T-helper 1 cell treated with Interleukin-12 subunit alpha and Interleukin-12 subunit beta and Interleukin-4 antibody, amounts not matched to agents 30 μg/mL and 1 μg/mL, for 36 hours (primary cell): ENCODE measurements around the gene KRTAP10-8.
"Not testable (repeated sequence)": the region's sequence is repeated elsewhere in the genome, so short reads cannot be mapped to it uniquely, and the experiment has no call there.

Experiments
- H3K27ac Mint-ChIP-seq: one replicate; pipeline ENCODE4 v1.8.0; 2021; ENCODE audit warnings: mild to moderate bottlenecking, mixed read lengths
- H3K27me3 Mint-ChIP-seq: one replicate; pipeline ENCODE4 v1.8.0; 2021; ENCODE audit warnings: low read depth, mixed read lengths
- H3K36me3 Mint-ChIP-seq: one replicate; pipeline ENCODE4 v1.8.0; 2021; ENCODE audit warnings: low read depth, mixed read lengths
- H3K4me1 Mint-ChIP-seq: one replicate; pipeline ENCODE4 v1.8.0; 2021; ENCODE audit warnings: low read depth, mixed read lengths
- H3K4me3 Mint-ChIP-seq: one replicate; pipeline ENCODE4 v1.8.0; 2021; ENCODE audit warnings: mild to moderate bottlenecking, moderate library complexity, mixed read lengths
- H3K9me3 Mint-ChIP-seq: one replicate; pipeline ENCODE4 v1.8.0; 2021; ENCODE audit warnings: mixed read lengths

KRTAP10-8 gene

GRCh38 chr21:44601091-44601490 is 10.8 kb upstream of the KRTAP10-8 start:
- Mint-ChIP-seq H3K9me3 (peaks cover 20% of the 10 kb centered on the region), H3K27me3 (peaks cover 41% of the 10 kb centered on the region)
- H3K4me1 Mint-ChIP-seq, H3K27ac Mint-ChIP-seq, H3K4me3 Mint-ChIP-seq, H3K36me3 Mint-ChIP-seq: not testable (repeated sequence)

- no peak overlapping the region for H3K27ac Mint-ChIP-seq
- no peaks in the 10 kb centered on the region for H3K4me1 Mint-ChIP-seq
- peaks cover 26% of the 10 kb centered on the region for H3K9me3 Mint-ChIP-seq
- no peak overlapping the region for H3K4me3 Mint-ChIP-seq
- H3K27me3 Mint-ChIP-seq: peaks cover 42% of the 10 kb centered on the region
- H3K36me3 Mint-ChIP-seq: peaks cover 2% of the 10 kb centered on the region
Observed at GRCh38 chr21:44601596-44602462, 10.1 kb upstream of the KRTAP10-8 start.

- no peak overlapping the region for H3K27ac Mint-ChIP-seq
- no peak overlapping the region for H3K4me3 Mint-ChIP-seq
- H3K9me3 Mint-ChIP-seq: peaks cover 26% of the 10 kb centered on the region
- H3K4me1 Mint-ChIP-seq: no peaks in the 10 kb centered on the region
- peaks cover 2% of the 10 kb centered on the region for H3K36me3 Mint-ChIP-seq
- peaks cover 37% of the 10 kb centered on the region for H3K27me3 Mint-ChIP-seq
Observed at GRCh38 chr21:44602463-44602850, 9.4 kb upstream of the KRTAP10-8 start.

GRCh38 chr21:44603109-44603875 is 8.6 kb upstream of the KRTAP10-8 start:
- H3K27ac Mint-ChIP-seq: no peak overlapping the region
- peaks cover 39% of the 10 kb centered on the region for H3K27me3 Mint-ChIP-seq
- no peaks in the 10 kb centered on the region for H3K4me1 Mint-ChIP-seq
- H3K36me3 Mint-ChIP-seq: peaks cover 2% of the 10 kb centered on the region
- peaks cover 28% of the 10 kb centered on the region for H3K9me3 Mint-ChIP-seq
- H3K4me3 Mint-ChIP-seq: no peak overlapping the region

GRCh38 chr21:44603911-44604310 is 8.0 kb upstream of the KRTAP10-8 start:
- H3K9me3 Mint-ChIP-seq: peaks cover 27% of the 10 kb centered on the region
- no peak overlapping the region for H3K27ac Mint-ChIP-seq
- no peak overlapping the region for H3K4me3 Mint-ChIP-seq
- H3K4me1 Mint-ChIP-seq: no peaks in the 10 kb centered on the region
- H3K27me3 Mint-ChIP-seq: peaks cover 35% of the 10 kb centered on the region
- no peaks in the 10 kb centered on the region for H3K36me3 Mint-ChIP-seq

GRCh38 chr21:44606495-44606894 is 5.4 kb upstream of the KRTAP10-8 start:
- H3K36me3 Mint-ChIP-seq: peaks cover 7% of the 10 kb centered on the region
- H3K4me1 Mint-ChIP-seq: no peaks in the 10 kb centered on the region
- peaks cover 34% of the 10 kb centered on the region for H3K27me3 Mint-ChIP-seq
- H3K9me3 Mint-ChIP-seq: peaks cover 53% of the 10 kb centered on the region
- H3K4me3 Mint-ChIP-seq: no peak overlapping the region
- no peak overlapping the region for H3K27ac Mint-ChIP-seq

GRCh38 chr21:44609193-44609592 is 2.7 kb upstream of the KRTAP10-8 start:
- peaks cover 29% of the 10 kb centered on the region for H3K27me3 Mint-ChIP-seq
- no peak overlapping the region for H3K27ac Mint-ChIP-seq
- H3K4me1 Mint-ChIP-seq: no peaks in the 10 kb centered on the region
- no peak overlapping the region for H3K4me3 Mint-ChIP-seq
- H3K36me3 Mint-ChIP-seq: peaks cover 8% of the 10 kb centered on the region
- H3K9me3 Mint-ChIP-seq: peaks cover 53% of the 10 kb centered on the region

GRCh38 chr21:44610157-44610843 is 1.6 kb upstream of the KRTAP10-8 start:
- H3K27ac Mint-ChIP-seq, H3K36me3 Mint-ChIP-seq, H3K4me3 Mint-ChIP-seq, H3K4me1 Mint-ChIP-seq: not testable (repeated sequence)
- H3K9me3 Mint-ChIP-seq: peaks cover 44% of the 10 kb centered on the region
- peaks cover 18% of the 10 kb centered on the region for H3K27me3 Mint-ChIP-seq

- H3K4me1 Mint-ChIP-seq: peaks cover 6% of the 10 kb centered on the region
- peaks cover 8% of the 10 kb centered on the region for H3K36me3 Mint-ChIP-seq
- no peak overlapping the region for H3K27ac Mint-ChIP-seq
- peaks cover 35% of the 10 kb centered on the region for H3K9me3 Mint-ChIP-seq
- no peak overlapping the region for H3K4me3 Mint-ChIP-seq
- peaks cover 10% of the 10 kb centered on the region for H3K27me3 Mint-ChIP-seq
Observed at GRCh38 chr21:44611551-44611950, 328 bp upstream of the KRTAP10-8 start.

GRCh38 chr21:44612669-44613229 is 870 bp downstream of the KRTAP10-8 start:
- Mint-ChIP-seq H3K9me3 (peaks cover 34% of the 10 kb centered on the region), H3K27ac (peak overlapping the region; percentile 49), H3K4me1 (peaks cover 6% of the 10 kb centered on the region), H3K4me3 (no peak overlapping the region), H3K36me3 (peaks cover 8% of the 10 kb centered on the region), H3K27me3 (peaks cover 7% of the 10 kb centered on the region)

GRCh38 chr21:44613386-44614155 is 1.7 kb downstream of the KRTAP10-8 start:
- Mint-ChIP-seq H3K9me3 (peaks cover 35% of the 10 kb centered on the region), H3K4me1 (peaks cover 11% of the 10 kb centered on the region), H3K27ac (no peak overlapping the region)

GRCh38 chr21:44614161-44614631 is 2.3 kb downstream of the KRTAP10-8 start:
- H3K9me3 Mint-ChIP-seq: peaks cover 35% of the 10 kb centered on the region
- H3K36me3 Mint-ChIP-seq: peaks cover 17% of the 10 kb centered on the region
- no peaks in the 10 kb centered on the region for H3K27me3 Mint-ChIP-seq
- H3K4me3 Mint-ChIP-seq: no peak overlapping the region
- H3K4me1 Mint-ChIP-seq: peaks cover 17% of the 10 kb centered on the region
- no peak overlapping the region for H3K27ac Mint-ChIP-seq

More at GRCh38 chr21:44613386-44614155, 1.7 kb downstream of the KRTAP10-8 start:
- Mint-ChIP-seq H3K27me3 (no peaks in the 10 kb centered on the region), H3K36me3 (peaks cover 11% of the 10 kb centered on the region), H3K4me3 (no peak overlapping the region)

- peaks cover 25% of the 10 kb centered on the region for H3K4me1 Mint-ChIP-seq
Observed at GRCh38 chr21:44614961-44615391, 3.1 kb downstream of the KRTAP10-8 start.

More at GRCh38 chr21:44614961-44615391, 3.1 kb downstream of the KRTAP10-8 start:
- peaks cover 22% of the 10 kb centered on the region for H3K36me3 Mint-ChIP-seq
- no peak overlapping the region for H3K4me3 Mint-ChIP-seq
- H3K27me3 Mint-ChIP-seq: no peaks in the 10 kb centered on the region
- H3K27ac Mint-ChIP-seq: no peak overlapping the region
- peaks cover 35% of the 10 kb centered on the region for H3K9me3 Mint-ChIP-seq
